Stimulated activated CD4-positive, alpha-beta T cell treated with anti-CD3 and anti-CD28 coated beads, Interleukin-2, amount 100 ng/mL, for 48 hours (primary cell): ENCODE measurements around the gene ZNF628.

Experiments used
- DNase-seq, 2 donors: peaks; one replicate each; pipeline ENCODE4 v3.0.0-alpha.2; 2020

ZNF628 gene

DNA sequence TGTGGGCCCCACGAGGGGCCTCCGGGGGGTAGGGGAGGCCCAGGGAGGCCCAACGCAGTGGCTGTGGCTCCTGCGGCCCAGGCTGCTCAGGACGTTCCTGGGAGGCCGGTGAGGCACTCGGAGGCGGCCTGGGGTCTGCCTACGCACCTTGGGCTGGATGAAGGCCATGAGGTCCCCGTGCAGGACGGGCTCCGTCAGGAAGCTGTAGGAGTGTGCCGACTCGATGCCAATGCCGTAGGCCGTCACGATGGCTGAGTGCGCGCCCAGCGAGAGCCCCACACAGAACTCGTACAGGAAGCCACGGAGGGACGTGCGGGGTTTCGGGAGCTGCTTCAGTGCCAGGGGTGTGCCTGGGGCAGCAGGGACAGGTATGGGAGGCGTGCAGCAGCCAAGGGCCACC lies 54.6 kb downstream of the ZNF628 start:
- DNase-seq, result no peak
